Measurements from ENCODE around the gene CCL21. TPM values are rescaled to one million over a fixed set of nuclear protein-coding genes. Genes with fewer than 3 reads are reported as not detected.

CCL21 gene
- polyA plus RNA-seq, 3 donors, result not detected

DNA sequence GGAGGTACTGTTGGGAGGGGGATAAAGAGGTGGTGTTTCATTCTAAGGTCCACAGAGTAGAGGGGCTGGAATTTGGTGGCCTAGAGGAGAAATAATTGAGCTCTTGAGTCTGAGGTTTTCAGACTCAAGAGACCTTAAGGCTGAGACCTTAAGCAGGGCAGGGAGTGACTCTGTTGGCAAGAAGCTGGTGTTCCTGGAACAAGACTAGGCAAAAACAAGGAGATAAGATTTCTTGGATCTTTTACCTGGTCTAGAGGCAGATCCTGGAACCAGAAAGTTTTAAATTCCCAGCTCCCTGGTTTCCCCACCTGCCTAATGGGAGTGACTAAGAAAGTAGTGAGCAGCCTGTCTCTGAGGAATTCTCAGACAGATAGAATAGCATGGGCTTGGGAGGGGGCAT is 4.1 kb upstream of the CCL21 start:
- Mint-ChIP-seq H3K4me3 (no peak overlapping the region), H3K36me3 (no peaks in the 10 kb centered on the region), H3K27me3 (ENCODE audit: low read depth in 3 of 3) (peaks cover 10 to 24% (median 20%) of the 10 kb centered on the region in 3 donors), H3K9me3 (no peaks in the 10 kb centered on the region), H3K4me1 (peaks cover 4% of the 10 kb centered on the region), H3K27ac (no peak overlapping the region)
- Histone ChIP-seq H2AFZ (ENCODE audit: insufficient read depth, low read depth, low read length, poor library complexity, severe bottlenecking) (no peak overlapping the region), H3K27me3 (ENCODE audit: control insufficient read depth in 2 of 2, insufficient read depth in 2 of 2, low read length in 2 of 2) (peaks cover 2 to 6% of the 10 kb centered on the region in 2 donors), H3K9me3 (replicated peaks in 1 of 2; ENCODE audit: control insufficient read depth in 1 of 2, insufficient read depth in 1 of 2, low read length in 2 of 2) (no peaks in the 10 kb centered on the region), H3K79me2 (ENCODE audit: insufficient read depth, low read length) (no peaks in the 10 kb centered on the region), H3K4me1 (ENCODE audit: control insufficient read depth in 1 of 2, insufficient read depth in 2 of 2, low read length in 2 of 2) (peaks cover 0 to 4% of the 10 kb centered on the region in 2 donors), H3K4me3 (replicated peaks in 1 of 3; ENCODE audit: low read depth in 2 of 3, low read length in 3 of 3) (no peak overlapping the region), H4K20me1 (ENCODE audit: insufficient read depth, low read length) (no peaks in the 10 kb centered on the region), H3K36me3 (replicated peaks in 1 of 2; ENCODE audit: control insufficient read depth in 1 of 2, insufficient read depth in 2 of 2, low read length in 2 of 2) (no peaks in the 10 kb centered on the region), H3K27ac (ENCODE audit: low read depth in 1 of 2, low read length in 2 of 2) (no peak overlapping the region), H3K4me2 (replicated peaks; ENCODE audit: extremely low read depth, low read length, poor library complexity, severe bottlenecking) (no peak overlapping the region), H3K9ac (ENCODE audit: insufficient read depth, low read length, poor library complexity, severe bottlenecking) (no peak overlapping the region)
- TF ChIP-seq, protein P1, sequence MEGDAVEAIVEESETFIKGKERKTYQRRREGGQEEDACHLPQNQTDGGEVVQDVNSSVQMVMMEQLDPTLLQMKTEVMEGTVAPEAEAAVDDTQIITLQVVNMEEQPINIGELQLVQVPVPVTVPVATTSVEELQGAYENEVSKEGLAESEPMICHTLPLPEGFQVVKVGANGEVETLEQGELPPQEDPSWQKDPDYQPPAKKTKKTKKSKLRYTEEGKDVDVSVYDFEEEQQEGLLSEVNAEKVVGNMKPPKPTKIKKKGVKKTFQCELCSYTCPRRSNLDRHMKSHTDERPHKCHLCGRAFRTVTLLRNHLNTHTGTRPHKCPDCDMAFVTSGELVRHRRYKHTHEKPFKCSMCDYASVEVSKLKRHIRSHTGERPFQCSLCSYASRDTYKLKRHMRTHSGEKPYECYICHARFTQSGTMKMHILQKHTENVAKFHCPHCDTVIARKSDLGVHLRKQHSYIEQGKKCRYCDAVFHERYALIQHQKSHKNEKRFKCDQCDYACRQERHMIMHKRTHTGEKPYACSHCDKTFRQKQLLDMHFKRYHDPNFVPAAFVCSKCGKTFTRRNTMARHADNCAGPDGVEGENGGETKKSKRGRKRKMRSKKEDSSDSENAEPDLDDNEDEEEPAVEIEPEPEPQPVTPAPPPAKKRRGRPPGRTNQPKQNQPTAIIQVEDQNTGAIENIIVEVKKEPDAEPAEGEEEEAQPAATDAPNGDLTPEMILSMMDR (IDR thresholded peaks at IDR 0.05), result no peak
- DNase-seq, result no peak
- intact Hi-C loops (cut with micrococcal nuclease), result no loop called here

DNA sequence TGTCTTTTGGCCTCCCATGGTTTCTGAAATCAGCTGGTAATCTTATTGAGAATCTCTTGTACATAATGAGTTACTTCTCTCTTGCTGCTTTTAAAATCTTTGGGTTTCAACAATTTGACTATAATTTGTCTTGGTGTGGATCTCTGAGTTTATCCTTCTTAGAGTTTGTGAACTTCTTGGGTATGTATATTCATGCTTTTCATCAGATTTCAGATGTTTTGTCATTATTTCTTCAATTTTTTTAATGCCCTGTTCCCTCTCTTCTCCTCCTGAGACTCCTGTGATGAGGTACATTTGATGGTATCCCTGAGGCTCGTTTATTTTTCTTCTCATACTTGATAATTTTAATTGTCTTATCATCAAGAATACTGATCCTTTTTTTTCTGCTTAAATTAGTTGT is 2.2 kb upstream of the CCL21 start:
- H3K4me1 Mint-ChIP-seq, result peaks cover 4% of the 10 kb centered on the region
- WGBS (ENCODE audit: insufficient coverage), result no CpG with 5 or more reads among the region's 1 CpG

More for the DNA sequence above, 2.2 kb upstream of the CCL21 start:
- Histone ChIP-seq H3K9ac (ENCODE audit: insufficient read depth, low read length, poor library complexity, severe bottlenecking) (no peak overlapping the region), H3K4me2 (replicated peaks; ENCODE audit: extremely low read depth, low read length, poor library complexity, severe bottlenecking) (no peak overlapping the region), H4K20me1 (ENCODE audit: insufficient read depth, low read length) (no peaks in the 10 kb centered on the region), H3K4me3 (replicated peaks in 1 of 3; ENCODE audit: low read depth in 2 of 3, low read length in 3 of 3) (no peak overlapping the region), H3K27ac (ENCODE audit: low read depth in 1 of 2, low read length in 2 of 2) (no peak overlapping the region), H3K36me3 (replicated peaks in 1 of 2; ENCODE audit: control insufficient read depth in 1 of 2, insufficient read depth in 2 of 2, low read length in 2 of 2) (no peaks in the 10 kb centered on the region), H3K27me3 (ENCODE audit: control insufficient read depth in 2 of 2, insufficient read depth in 2 of 2, low read length in 2 of 2) (peaks cover 2 to 6% of the 10 kb centered on the region in 2 donors), H3K4me1 (ENCODE audit: control insufficient read depth in 1 of 2, insufficient read depth in 2 of 2, low read length in 2 of 2) (peaks cover 0 to 4% of the 10 kb centered on the region in 2 donors), H3K9me3 (replicated peaks in 1 of 2; ENCODE audit: control insufficient read depth in 1 of 2, insufficient read depth in 1 of 2, low read length in 2 of 2) (no peaks in the 10 kb centered on the region), H2AFZ (ENCODE audit: insufficient read depth, low read depth, low read length, poor library complexity, severe bottlenecking) (no peak overlapping the region), H3K79me2 (ENCODE audit: insufficient read depth, low read length) (no peaks in the 10 kb centered on the region)
- no peak overlapping the region for H3K27ac Mint-ChIP-seq
- no peaks in the 10 kb centered on the region for H3K36me3 Mint-ChIP-seq
- no peaks in the 10 kb centered on the region for H3K9me3 Mint-ChIP-seq
- H3K27me3 Mint-ChIP-seq (ENCODE audit: low read depth in 3 of 3), result peaks cover 10 to 22% (median 20%) of the 10 kb centered on the region in 3 donors
- TF ChIP-seq, protein P1 (IDR thresholded peaks at IDR 0.05), result no peak
- intact Hi-C loops (cut with micrococcal nuclease), result no loop called here
- no peak for DNase-seq
- no peak overlapping the region for H3K4me3 Mint-ChIP-seq

All from CD14-positive monocyte (primary cell).